Natural killer cell (primary cell): ENCODE data around the gene FADD. TPM values are rescaled to one million over a fixed set of nuclear protein-coding genes. Genes with fewer than 3 reads are reported as not detected.

ENCODE experiments used
- ATAC-seq, 3 donors: fragments of 150-1000 bp in 2 of 3; fragments of 200-7000 bp in 1 of 3; cut with Tn5 transposase; 1 replicate in 1 of 3; 2 replicates in 2 of 3; pipeline ENCODE4 v1.10.0; 2021; ENCODE audit warnings: mild to moderate bottlenecking in 2 of 3, moderate library complexity in 2 of 3
- DNase-seq, 2 donors: peaks; one replicate each; pipeline versions ENCODE4 v3.0.0 to v3.0.0-alpha.2; 2013 to 2021; ENCODE audit warnings: mixed read lengths in 1 of 2
- H3K27ac ChIP-seq: one replicate; pipeline ENCODE4 v1.5.1; 2013; ENCODE audit warnings: mild to moderate bottlenecking, low read length
- H3K27me3 ChIP-seq: one replicate; pipeline ENCODE4 v1.6.1; 2013; ENCODE audit warnings: low read length; ENCODE audit not compliant: control insufficient read depth, insufficient read depth
- H3K36me3 ChIP-seq: one replicate; pipeline ENCODE4 v1.6.1; 2013; ENCODE audit warnings: low read length; ENCODE audit not compliant: control insufficient read depth, insufficient read depth
- H3K4me1 ChIP-seq: one replicate; pipeline ENCODE4 v1.6.1; 2013; ENCODE audit warnings: low read length; ENCODE audit not compliant: control insufficient read depth, insufficient read depth
- H3K4me3 ChIP-seq: one replicate; pipeline ENCODE4 v1.5.1; 2013; ENCODE audit warnings: low read length
- H3K9me3 ChIP-seq: one replicate; pipeline ENCODE4 v1.6.1; 2013; ENCODE audit warnings: low read length; ENCODE audit not compliant: control insufficient read depth, insufficient read depth
- H3K27ac Mint-ChIP-seq, 2 donors: one replicate each; pipeline ENCODE4 v1.8.0; 2022; ENCODE audit warnings: mild to moderate bottlenecking in 2 of 2, mixed read lengths in 2 of 2, moderate library complexity in 1 of 2
- H3K27me3 Mint-ChIP-seq, 2 donors: one replicate each; pipeline ENCODE4 v1.8.0; 2022; ENCODE audit warnings: low read depth in 2 of 2, mixed read lengths in 2 of 2
- H3K36me3 Mint-ChIP-seq: one replicate; pipeline ENCODE4 v1.8.0; 2022; ENCODE audit warnings: mixed read lengths
- H3K4me1 Mint-ChIP-seq, 2 donors: one replicate each; pipeline ENCODE4 v1.8.0; 2022; ENCODE audit warnings: mixed read lengths in 2 of 2
- H3K4me3 Mint-ChIP-seq: one replicate; pipeline ENCODE4 v1.8.0; 2022; ENCODE audit warnings: mild to moderate bottlenecking, moderate library complexity, mixed read lengths
- H3K9me3 Mint-ChIP-seq, 2 donors: one replicate each; pipeline ENCODE4 v1.8.0; 2022; ENCODE audit warnings: mixed read lengths in 2 of 2
- WGBS: methylation state at CpG from one replicate; pipeline ENCODE4 v1.1.7; 2013; ENCODE audit warnings: missing lambda C conversion rate; ENCODE audit not compliant: insufficient coverage; 5-methylcytosine and 5-hydroxymethylcytosine counted together
- intact Hi-C: fragments of 100-400 bp; cut with micrococcal nuclease; formaldehyde crosslinking; loops from one replicate; pipeline ENCODE4 v1.14.2; 2022
- total RNA-seq, 4 donors: library from RNA; stranded (reverse); fragments of 120-200 nt in 1 of 4; gene quantifications; one replicate each; pipeline versions ENCODE4 v1.2.3 to v1.2.4, GENCODE V29; 2013 to 2022
- TF ChIP-seq, protein P1 (sequence below): fragments of 200-600 bp; IDR thresholded peaks from one replicate; pipeline ENCODE4 v1.8.0; 2022; ENCODE audit warnings: antibody characterized with exemption

The FADD gene
- total RNA-seq, 3 donors from 2014 or later (not counting 1 experiment from before 2014, with no cell fraction given) = 7.8 to 9.2 (median 9.0) TPM

DNA sequence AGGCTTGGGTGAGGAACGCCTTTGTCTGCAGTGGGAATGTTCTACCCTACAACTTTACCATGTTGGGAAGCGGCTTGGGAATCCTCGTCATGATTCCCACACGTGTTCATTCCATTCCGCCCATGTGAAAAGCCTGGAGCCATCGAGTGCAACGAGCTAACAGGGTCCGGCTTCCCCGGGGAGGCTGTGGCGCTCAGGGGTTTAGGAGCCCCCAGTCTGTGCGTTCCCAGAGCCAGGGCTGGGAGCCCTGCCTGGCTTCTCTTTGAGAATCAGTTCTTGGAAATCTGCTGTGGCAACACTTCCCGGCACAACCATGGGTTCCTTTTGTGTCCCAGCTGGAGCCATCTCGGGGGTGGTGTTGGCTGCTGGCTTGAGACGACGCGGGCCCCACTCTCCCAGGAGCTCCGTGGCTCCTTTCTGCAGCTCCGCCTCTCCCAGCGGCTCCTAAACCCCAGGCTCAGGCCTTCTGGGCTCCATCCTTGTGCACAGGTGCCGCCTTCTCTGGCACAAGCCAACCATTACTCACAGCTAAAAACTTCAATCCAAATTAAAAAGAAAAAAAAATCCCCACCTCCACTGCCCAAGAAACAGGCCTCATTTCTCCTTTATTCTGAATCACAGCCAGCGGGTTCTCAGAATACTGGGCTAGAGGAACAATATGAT lies 48.7 kb downstream of the FADD start:
- WGBS = 93% methylated on average over 21 of the region's 21 CpGs
- no peaks in the 10 kb centered on the region for H3K36me3 ChIP-seq
- no peak overlapping the region for H3K4me3 ChIP-seq
- ATAC-seq = no peak
- TF ChIP-seq, protein P1, sequence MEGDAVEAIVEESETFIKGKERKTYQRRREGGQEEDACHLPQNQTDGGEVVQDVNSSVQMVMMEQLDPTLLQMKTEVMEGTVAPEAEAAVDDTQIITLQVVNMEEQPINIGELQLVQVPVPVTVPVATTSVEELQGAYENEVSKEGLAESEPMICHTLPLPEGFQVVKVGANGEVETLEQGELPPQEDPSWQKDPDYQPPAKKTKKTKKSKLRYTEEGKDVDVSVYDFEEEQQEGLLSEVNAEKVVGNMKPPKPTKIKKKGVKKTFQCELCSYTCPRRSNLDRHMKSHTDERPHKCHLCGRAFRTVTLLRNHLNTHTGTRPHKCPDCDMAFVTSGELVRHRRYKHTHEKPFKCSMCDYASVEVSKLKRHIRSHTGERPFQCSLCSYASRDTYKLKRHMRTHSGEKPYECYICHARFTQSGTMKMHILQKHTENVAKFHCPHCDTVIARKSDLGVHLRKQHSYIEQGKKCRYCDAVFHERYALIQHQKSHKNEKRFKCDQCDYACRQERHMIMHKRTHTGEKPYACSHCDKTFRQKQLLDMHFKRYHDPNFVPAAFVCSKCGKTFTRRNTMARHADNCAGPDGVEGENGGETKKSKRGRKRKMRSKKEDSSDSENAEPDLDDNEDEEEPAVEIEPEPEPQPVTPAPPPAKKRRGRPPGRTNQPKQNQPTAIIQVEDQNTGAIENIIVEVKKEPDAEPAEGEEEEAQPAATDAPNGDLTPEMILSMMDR = no peak
- H3K27ac ChIP-seq = no peak overlapping the region
- peaks cover 12 to 15% of the 10 kb centered on the region in 2 donors for H3K4me1 Mint-ChIP-seq
- H3K4me3 Mint-ChIP-seq = no peak overlapping the region
- H3K27me3 Mint-ChIP-seq = peaks cover 16 to 23% of the 10 kb centered on the region in 2 donors
- H3K36me3 Mint-ChIP-seq = no peaks in the 10 kb centered on the region
- H3K4me1 ChIP-seq = peaks cover 23% of the 10 kb centered on the region
- peaks cover 7% of the 10 kb centered on the region for H3K27me3 ChIP-seq
- no peaks in the 10 kb centered on the region for H3K9me3 Mint-ChIP-seq
- intact Hi-C loops = no loop called here
- H3K9me3 ChIP-seq = no peaks in the 10 kb centered on the region
- DNase-seq = no peak
- H3K27ac Mint-ChIP-seq = no peak overlapping the region

DNA sequence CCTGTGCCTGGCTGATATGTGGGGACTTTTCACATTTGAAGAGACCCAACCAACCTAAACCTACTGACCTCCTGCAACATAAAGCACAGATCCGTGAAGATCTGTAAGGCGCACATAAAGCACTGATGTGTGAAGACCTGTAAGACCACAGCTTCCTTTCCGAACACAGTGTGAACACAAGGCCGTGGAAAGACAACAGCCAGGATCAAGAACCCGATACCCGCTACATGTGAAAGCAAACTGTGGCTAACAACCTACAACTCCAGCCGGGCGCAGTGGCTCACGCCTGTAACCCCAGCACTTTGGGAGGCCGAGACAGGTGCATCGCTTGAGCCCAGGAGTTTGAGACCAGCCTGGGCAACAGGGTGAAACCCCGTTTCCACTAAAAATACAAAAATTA lies 49.7 kb downstream of the FADD start:
- TF ChIP-seq, protein P1 = no peak
- H3K36me3 ChIP-seq = no peaks in the 10 kb centered on the region
- intact Hi-C loops = no loop called here
- peak in 1 of 2 donors; percentile 37 for DNase-seq
- peaks cover 15 to 18% of the 10 kb centered on the region in 2 donors for H3K27me3 Mint-ChIP-seq
- H3K9me3 Mint-ChIP-seq = no peaks in the 10 kb centered on the region
- peaks cover 11 to 12% of the 10 kb centered on the region in 2 donors for H3K4me1 Mint-ChIP-seq
- no peaks in the 10 kb centered on the region for H3K9me3 ChIP-seq
- peaks cover 7% of the 10 kb centered on the region for H3K27me3 ChIP-seq
- H3K4me3 ChIP-seq = no peak overlapping the region
- peaks cover 23% of the 10 kb centered on the region for H3K4me1 ChIP-seq
- H3K27ac Mint-ChIP-seq = no peak overlapping the region
- H3K36me3 Mint-ChIP-seq = no peaks in the 10 kb centered on the region
- 51% methylated on average over 12 of the region's 12 CpGs for WGBS
- H3K27ac ChIP-seq = no peak overlapping the region
- peak; percentile 57 to 94 (median 65) for ATAC-seq
- peak overlapping the region; percentile 17 for H3K4me3 Mint-ChIP-seq

DNA sequence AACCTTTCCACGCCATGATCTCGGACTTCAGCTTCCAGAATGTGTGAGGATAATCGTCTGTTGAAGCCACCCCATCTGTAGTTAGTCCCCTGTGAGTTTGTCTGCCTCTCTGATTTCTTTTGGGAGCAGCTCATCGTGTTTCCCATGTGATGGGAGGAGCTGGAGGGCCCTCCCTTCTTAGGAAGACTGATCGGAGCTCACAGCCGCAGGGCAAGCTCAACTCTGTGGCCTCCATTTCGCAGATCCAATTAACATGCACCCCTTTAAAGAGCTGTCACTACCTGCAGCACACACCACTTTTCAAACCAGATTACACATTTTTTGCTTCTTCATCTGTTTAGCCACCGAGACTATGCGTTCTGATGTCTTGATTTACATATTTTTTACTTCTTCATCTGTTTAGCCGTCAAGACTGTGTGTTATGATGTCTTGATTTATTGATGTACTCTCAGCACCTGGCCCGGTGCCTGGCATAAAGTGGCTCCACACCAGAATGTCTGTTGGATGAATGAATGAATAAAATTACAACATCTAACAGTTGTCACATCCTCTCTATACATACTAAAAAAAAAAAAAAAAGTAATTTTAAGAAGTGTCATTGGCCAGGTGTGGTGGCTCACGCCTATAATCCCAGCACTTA lies 52.5 kb downstream of the FADD start:
- H3K9me3 Mint-ChIP-seq = no peaks in the 10 kb centered on the region
- H3K36me3 Mint-ChIP-seq = no peaks in the 10 kb centered on the region
- 79% methylated on average over 7 of the region's 12 CpGs for WGBS
- no peaks in the 10 kb centered on the region for H3K36me3 ChIP-seq
- peaks cover 14% of the 10 kb centered on the region in 2 donors for H3K27me3 Mint-ChIP-seq
- no peak for DNase-seq
- no peak overlapping the region for H3K27ac Mint-ChIP-seq
- no peak overlapping the region for H3K4me3 ChIP-seq
- no peak overlapping the region for H3K4me3 Mint-ChIP-seq
- H3K9me3 ChIP-seq = no peaks in the 10 kb centered on the region
- H3K4me1 Mint-ChIP-seq = peaks cover 11 to 12% of the 10 kb centered on the region in 2 donors
- no peak for ATAC-seq
- H3K27ac ChIP-seq = no peak overlapping the region
- TF ChIP-seq, protein P1 = no peak
- peaks cover 23% of the 10 kb centered on the region for H3K4me1 ChIP-seq
- H3K27me3 ChIP-seq = peaks cover 7% of the 10 kb centered on the region
- intact Hi-C loops = no loop called here

Other genes with a start within 250 kb of the FADD start
- gene ANO1, start 125.0 kb upstream of the FADD start, total RNA-seq = not detected
- 10 to 100 TPM; 42.1 to 75.4 (median 51.7) TPM for gene PPFIA1, start 67.4 kb downstream of the FADD start, total RNA-seq
- 1 to 10 TPM in 2 of 3 donors, under 1 TPM in 1; 0.59 to 5.8 (median 1.8) TPM for gene CTTN, start 195.2 kb downstream of the FADD start, total RNA-seq